HEK293T (cell line): ENCODE results near the gene EFCAB8.

ENCODE experiments used
- ARNT ChIP-seq: fragments of 450-650 bp; IDR thresholded peaks from 2 replicates; pipeline ENCODE4 v1.6.1; 2017; ENCODE audit warnings: mild to moderate bottlenecking
- BHLHE40 ChIP-seq: fragments of 450-650 bp; IDR thresholded peaks from 2 replicates; pipeline ENCODE4 v1.6.1; 2016; ENCODE audit warnings: mild to moderate bottlenecking, moderate library complexity, borderline replicate concordance
- ELF4 ChIP-seq: fragments of 450-650 bp; IDR thresholded peaks from 2 replicates; pipeline ENCODE4 v1.6.1; 2017; ENCODE audit warnings: antibody characterized with exemption
- FOXK2 ChIP-seq: fragments of 450-650 bp; IDR thresholded peaks from 2 replicates; pipeline ENCODE4 v1.6.1; 2016; ENCODE audit warnings: mild to moderate bottlenecking
- FOXM1 ChIP-seq: fragments of 450-650 bp; IDR thresholded peaks from 2 replicates; pipeline ENCODE4 v1.6.1; 2017; ENCODE audit warnings: mild to moderate bottlenecking, borderline replicate concordance
- HDGF ChIP-seq: fragments of 450-650 bp; IDR thresholded peaks from 2 replicates; pipeline ENCODE4 v1.6.1; 2017; ENCODE audit warnings: antibody characterized with exemption, borderline replicate concordance
- L3MBTL2 ChIP-seq: fragments of 450-650 bp; conservative IDR thresholded peaks from 2 replicates; pipeline ENCODE4 v1.6.1; 2016; ENCODE audit warnings: mild to moderate bottlenecking
- SP1 ChIP-seq: fragments of 450-650 bp; IDR thresholded peaks from 2 replicates; pipeline ENCODE4 v1.6.1; 2017
- SUZ12 ChIP-seq: fragments of 450-650 bp; IDR thresholded peaks from 2 replicates; pipeline ENCODE4 v1.6.1; 2016; ENCODE audit warnings: mild to moderate bottlenecking
- TARDBP ChIP-seq: fragments of 450-650 bp; IDR thresholded peaks from 2 replicates; pipeline ENCODE4 v1.6.1; 2016
- ZNF384 ChIP-seq: fragments of 450-650 bp; IDR thresholded peaks from 2 replicates; pipeline ENCODE4 v1.6.1; 2016
- TF ChIP-seq, protein P1 (sequence below): fragments of 450-650 bp; IDR thresholded peaks from 2 replicates; pipeline ENCODE4 v1.6.1; 2016

DNA sequence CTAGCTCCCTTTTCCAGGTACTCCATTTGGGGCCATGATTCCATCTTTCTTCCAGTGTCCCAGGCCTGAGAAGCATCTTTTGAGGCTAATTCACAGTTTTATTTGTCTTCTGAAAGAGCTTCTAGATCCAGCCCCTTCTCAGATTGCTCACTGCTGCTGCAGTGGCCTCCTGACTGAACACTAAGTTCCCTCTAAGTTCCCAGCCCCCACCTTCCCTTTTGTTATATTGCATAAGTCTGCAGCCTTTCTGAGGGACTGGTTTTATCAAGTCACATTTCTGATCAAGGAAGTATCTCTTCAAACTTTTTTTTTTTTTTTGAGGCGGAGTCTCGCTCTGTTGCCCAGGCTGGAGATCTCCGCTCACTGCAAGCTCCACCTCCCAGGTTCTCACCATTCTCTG is 28.3 kb upstream of the EFCAB8 start:
- TF ChIP-seq ZNF384: no peak
- no peak for TF ChIP-seq HDGF
- TF ChIP-seq TARDBP: no peak
- no peak for TF ChIP-seq BHLHE40
- no peak for TF ChIP-seq SUZ12
- no peak for TF ChIP-seq ARNT
- TF ChIP-seq L3MBTL2: no peak
- no peak for TF ChIP-seq FOXM1
- TF ChIP-seq SP1: no peak
- no peak for TF ChIP-seq FOXK2
- TF ChIP-seq, protein P1, sequence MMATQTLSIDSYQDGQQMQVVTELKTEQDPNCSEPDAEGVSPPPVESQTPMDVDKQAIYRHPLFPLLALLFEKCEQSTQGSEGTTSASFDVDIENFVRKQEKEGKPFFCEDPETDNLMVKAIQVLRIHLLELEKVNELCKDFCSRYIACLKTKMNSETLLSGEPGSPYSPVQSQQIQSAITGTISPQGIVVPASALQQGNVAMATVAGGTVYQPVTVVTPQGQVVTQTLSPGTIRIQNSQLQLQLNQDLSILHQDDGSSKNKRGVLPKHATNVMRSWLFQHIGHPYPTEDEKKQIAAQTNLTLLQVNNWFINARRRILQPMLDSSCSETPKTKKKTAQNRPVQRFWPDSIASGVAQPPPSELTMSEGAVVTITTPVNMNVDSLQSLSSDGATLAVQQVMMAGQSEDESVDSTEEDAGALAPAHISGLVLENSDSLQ: no peak
- TF ChIP-seq ELF4: no peak
